Measurements from ENCODE around the gene BTBD1.

DNA sequence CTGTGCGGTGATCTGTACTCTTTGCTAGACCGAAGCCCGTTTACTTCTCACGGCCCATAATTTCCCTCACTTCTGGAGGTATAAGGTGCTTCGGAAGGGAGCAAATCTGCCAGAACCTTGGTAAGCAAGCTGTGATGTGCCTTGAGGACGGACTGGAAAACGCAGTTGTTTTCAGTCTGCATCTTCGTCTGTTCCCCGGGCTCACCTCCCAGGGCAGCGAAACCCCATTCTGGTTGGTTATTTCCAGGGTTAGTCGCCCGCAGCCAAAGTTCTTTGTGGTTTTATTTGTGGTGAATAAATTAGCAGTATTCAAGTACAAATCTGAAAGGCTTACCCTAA is 80.6 kb downstream of the BTBD1 start:
- no peak for TF ChIP-seq POLR2AphosphoS5 (IDR thresholded peaks at IDR 0.05; ENCODE audit: low read depth)
- TF ChIP-seq, protein P1, sequence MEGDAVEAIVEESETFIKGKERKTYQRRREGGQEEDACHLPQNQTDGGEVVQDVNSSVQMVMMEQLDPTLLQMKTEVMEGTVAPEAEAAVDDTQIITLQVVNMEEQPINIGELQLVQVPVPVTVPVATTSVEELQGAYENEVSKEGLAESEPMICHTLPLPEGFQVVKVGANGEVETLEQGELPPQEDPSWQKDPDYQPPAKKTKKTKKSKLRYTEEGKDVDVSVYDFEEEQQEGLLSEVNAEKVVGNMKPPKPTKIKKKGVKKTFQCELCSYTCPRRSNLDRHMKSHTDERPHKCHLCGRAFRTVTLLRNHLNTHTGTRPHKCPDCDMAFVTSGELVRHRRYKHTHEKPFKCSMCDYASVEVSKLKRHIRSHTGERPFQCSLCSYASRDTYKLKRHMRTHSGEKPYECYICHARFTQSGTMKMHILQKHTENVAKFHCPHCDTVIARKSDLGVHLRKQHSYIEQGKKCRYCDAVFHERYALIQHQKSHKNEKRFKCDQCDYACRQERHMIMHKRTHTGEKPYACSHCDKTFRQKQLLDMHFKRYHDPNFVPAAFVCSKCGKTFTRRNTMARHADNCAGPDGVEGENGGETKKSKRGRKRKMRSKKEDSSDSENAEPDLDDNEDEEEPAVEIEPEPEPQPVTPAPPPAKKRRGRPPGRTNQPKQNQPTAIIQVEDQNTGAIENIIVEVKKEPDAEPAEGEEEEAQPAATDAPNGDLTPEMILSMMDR (IDR thresholded peaks at IDR 0.05; ENCODE audit: insufficient read depth, low read length), result no peak
- TF ChIP-seq, protein P2, sequence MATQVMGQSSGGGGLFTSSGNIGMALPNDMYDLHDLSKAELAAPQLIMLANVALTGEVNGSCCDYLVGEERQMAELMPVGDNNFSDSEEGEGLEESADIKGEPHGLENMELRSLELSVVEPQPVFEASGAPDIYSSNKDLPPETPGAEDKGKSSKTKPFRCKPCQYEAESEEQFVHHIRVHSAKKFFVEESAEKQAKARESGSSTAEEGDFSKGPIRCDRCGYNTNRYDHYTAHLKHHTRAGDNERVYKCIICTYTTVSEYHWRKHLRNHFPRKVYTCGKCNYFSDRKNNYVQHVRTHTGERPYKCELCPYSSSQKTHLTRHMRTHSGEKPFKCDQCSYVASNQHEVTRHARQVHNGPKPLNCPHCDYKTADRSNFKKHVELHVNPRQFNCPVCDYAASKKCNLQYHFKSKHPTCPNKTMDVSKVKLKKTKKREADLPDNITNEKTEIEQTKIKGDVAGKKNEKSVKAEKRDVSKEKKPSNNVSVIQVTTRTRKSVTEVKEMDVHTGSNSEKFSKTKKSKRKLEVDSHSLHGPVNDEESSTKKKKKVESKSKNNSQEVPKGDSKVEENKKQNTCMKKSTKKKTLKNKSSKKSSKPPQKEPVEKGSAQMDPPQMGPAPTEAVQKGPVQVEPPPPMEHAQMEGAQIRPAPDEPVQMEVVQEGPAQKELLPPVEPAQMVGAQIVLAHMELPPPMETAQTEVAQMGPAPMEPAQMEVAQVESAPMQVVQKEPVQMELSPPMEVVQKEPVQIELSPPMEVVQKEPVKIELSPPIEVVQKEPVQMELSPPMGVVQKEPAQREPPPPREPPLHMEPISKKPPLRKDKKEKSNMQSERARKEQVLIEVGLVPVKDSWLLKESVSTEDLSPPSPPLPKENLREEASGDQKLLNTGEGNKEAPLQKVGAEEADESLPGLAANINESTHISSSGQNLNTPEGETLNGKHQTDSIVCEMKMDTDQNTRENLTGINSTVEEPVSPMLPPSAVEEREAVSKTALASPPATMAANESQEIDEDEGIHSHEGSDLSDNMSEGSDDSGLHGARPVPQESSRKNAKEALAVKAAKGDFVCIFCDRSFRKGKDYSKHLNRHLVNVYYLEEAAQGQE (IDR thresholded peaks at IDR 0.05; ENCODE audit: insufficient replicate concordance, low read depth), result no peak

Measured in HL-60 (cell line).